Muscle layer of colon (tissue), 2 donors: ENCODE measurements around the gene MAN1A2.

Experiments
- H3K27ac ChIP-seq: one replicate; pipeline ENCODE4 v1.7.0; 2013; ENCODE audit warnings: low read depth, mild to moderate bottlenecking, low read length, moderate library complexity
- H3K27me3 ChIP-seq, 2 donors: one replicate each; pipeline ENCODE4 v1.7.0; 2013; ENCODE audit warnings: low read length in 2 of 2, mild to moderate bottlenecking in 2 of 2; ENCODE audit not compliant: insufficient read depth in 2 of 2, control insufficient read depth in 1 of 2
- H3K36me3 ChIP-seq: one replicate; pipeline ENCODE4 v1.7.0; 2013; ENCODE audit warnings: mild to moderate bottlenecking, low read length; ENCODE audit not compliant: insufficient read depth
- H3K4me1 ChIP-seq: one replicate; pipeline ENCODE4 v1.7.0; 2013; ENCODE audit warnings: mild to moderate bottlenecking, low read length; ENCODE audit not compliant: insufficient read depth
- H3K4me3 ChIP-seq, 2 donors: one replicate each; pipeline ENCODE4 v1.7.0; 2013; ENCODE audit warnings: low read length in 2 of 2, low read depth in 1 of 2, mild to moderate bottlenecking in 1 of 2, moderate library complexity in 1 of 2
- H3K9ac ChIP-seq: one replicate; pipeline ENCODE4 v1.7.0; 2013; ENCODE audit warnings: low read length
- H3K9me3 ChIP-seq: one replicate; pipeline ENCODE4 v1.7.0; 2013; ENCODE audit warnings: mild to moderate bottlenecking, low read length
- donor health status: abdominal sarcoma.
- donor health status: Adenocarcinoma of cecum.

MAN1A2 gene

GRCh38 chr1:117364240-117364639, 3.0 kb upstream of the MAN1A2 start:
- peaks cover 18% of the 10 kb centered on the region for H3K4me1 ChIP-seq
- no peaks in the 10 kb centered on the region for H3K9me3 ChIP-seq
- H3K9ac ChIP-seq: no peak overlapping the region
- H3K36me3 ChIP-seq: no peaks in the 10 kb centered on the region
- no peak overlapping the region for H3K4me3 ChIP-seq
- no peaks in the 10 kb centered on the region for H3K27me3 ChIP-seq
- H3K27ac ChIP-seq: no peak overlapping the region

DNA sequence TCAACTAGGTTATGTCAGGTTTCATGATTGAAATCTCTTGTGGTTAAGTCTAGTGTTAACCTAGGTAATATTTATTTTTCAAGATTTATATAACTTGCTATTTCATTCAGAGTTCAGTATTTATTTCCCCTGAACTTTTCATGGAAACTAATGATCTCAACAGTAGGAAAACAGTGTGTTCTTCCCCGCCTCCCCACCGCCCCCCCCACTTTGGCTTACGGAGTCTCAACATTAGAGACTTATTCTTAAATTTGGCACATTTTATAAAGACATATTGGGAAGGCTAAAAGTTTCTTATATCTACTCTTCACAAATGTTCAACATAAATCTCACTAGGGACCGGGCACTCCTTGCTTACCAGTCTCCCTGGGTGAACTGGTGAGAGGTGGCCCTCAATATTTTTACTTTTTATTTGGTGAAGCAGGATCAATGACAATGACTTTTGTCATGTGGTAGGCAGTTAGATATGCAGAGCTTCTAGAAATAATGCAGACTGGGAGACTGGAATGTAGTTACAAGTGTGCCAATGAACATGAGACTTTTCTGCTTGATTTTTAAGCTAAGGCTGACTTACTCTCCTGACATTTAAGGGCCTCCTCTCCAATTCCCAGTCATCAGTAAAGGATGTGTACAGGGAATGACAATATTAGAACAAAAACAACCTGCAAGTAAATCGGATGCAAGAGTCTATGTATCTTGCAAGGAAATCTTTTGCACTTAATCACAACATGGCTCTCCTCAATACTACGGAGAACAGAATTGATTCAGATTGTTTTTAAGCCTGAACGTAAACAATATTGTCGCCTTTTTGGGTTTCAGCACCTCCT, 1.7 kb upstream of the MAN1A2 start:
- peak overlapping the region; percentile 76 to 95 for H3K4me3 ChIP-seq
- H3K4me1 ChIP-seq: peaks cover 31% of the 10 kb centered on the region
- H3K9me3 ChIP-seq: no peaks in the 10 kb centered on the region

GRCh38 chr1:117366177-117367045, 838 bp upstream of the MAN1A2 start:
- Histone ChIP-seq H3K36me3 (no peaks in the 10 kb centered on the region), H3K9ac (peak overlapping the region; percentile 77), H3K27ac (peak overlapping the region; percentile 97), H3K4me3 (peak overlapping the region; percentile 76 to 95), H3K9me3 (no peaks in the 10 kb centered on the region), H3K27me3 (no peaks in the 10 kb centered on the region), H3K4me1 (peaks cover 32% of the 10 kb centered on the region)

More for the DNA sequence above, 1.7 kb upstream of the MAN1A2 start:
- no peaks in the 10 kb centered on the region for H3K36me3 ChIP-seq
- H3K27me3 ChIP-seq: no peaks in the 10 kb centered on the region
- H3K27ac ChIP-seq: peak overlapping the region; percentile 97
- peak overlapping the region; percentile 77 for H3K9ac ChIP-seq

DNA sequence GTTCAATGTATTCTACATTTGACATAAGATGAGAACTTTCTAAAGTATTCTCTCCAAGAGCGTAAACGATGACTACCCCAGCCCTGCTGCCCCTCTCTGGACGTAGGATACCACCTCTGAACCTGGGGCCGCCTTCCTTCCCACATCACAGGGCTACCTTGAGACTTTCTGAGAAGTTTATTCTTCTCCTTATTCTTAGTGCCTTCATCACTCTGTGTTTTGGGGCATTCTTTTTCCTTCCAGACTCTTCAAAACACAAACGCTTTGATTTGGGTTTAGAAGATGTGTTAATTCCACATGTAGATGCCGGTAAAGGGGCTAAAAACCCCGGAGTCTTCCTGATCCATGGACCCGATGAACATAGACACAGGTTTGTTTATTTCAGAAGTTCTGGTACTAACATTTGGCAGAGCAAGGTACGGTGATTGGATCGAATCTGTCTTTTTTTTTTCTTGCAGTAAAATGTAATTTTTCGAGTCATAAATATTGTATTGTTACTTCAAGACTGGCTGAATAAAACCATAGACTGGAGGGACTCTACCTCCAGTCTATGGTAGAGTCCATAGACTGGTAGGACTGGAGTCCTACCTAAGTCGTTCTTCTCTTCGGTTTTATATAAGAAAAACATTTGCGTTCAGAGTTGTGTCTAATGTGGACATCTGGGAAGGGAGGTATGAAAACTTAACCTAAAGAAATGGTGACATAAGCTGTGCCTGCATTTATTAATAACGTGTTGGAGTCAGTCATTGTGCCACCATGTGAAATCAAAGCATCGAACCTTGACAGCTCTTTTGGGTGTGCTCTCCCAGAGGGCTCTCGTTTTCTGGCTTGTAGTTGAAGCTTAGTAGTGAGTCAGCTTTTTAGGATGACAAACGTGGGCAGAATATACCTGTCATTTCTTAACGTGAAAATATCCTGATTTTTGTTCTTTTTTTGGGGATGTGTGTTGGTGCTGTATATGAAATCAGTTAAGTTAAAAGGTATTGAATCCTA, 1.2 kb downstream of the MAN1A2 start:
- Histone ChIP-seq H3K27ac (peak overlapping the region; percentile 97), H3K9me3 (no peaks in the 10 kb centered on the region), H3K4me3 (peak overlapping the region; percentile 76 to 95), H3K27me3 (no peaks in the 10 kb centered on the region), H3K4me1 (peaks cover 32% of the 10 kb centered on the region), H3K9ac (peak overlapping the region; percentile 92), H3K36me3 (no peaks in the 10 kb centered on the region)

DNA sequence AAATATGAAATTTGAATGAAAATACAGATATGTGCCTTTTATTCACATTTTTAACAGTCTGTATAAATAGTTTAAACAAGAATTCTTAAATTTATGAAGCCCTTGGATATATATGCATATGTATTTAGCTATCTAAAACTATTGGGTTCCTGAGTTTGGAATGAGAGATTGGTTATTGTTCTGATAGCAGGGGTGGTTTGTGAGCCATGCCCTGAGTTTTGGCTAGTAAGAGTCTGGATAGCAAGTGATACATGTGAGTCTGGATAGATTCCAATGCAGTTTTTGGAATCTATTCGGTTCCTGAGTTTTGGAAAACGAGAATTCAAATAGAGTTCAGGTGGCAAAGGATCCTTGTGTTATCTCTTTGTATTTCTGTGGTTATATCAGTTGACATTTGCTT, 2.8 kb downstream of the MAN1A2 start:
- Histone ChIP-seq H3K9me3 (no peaks in the 10 kb centered on the region), H3K4me1 (peaks cover 36% of the 10 kb centered on the region), H3K27me3 (no peaks in the 10 kb centered on the region), H3K27ac (no peak overlapping the region), H3K36me3 (no peaks in the 10 kb centered on the region), H3K4me3 (peak overlapping the region; percentile 28 to 55), H3K9ac (no peak overlapping the region)

GRCh38 chr1:117370509-117370908, 3.3 kb downstream of the MAN1A2 start:
- Histone ChIP-seq H3K27me3 (no peaks in the 10 kb centered on the region), H3K9ac (no peak overlapping the region), H3K4me3 (peak overlapping the region in 1 of 2 donors; percentile 55)

DNA sequence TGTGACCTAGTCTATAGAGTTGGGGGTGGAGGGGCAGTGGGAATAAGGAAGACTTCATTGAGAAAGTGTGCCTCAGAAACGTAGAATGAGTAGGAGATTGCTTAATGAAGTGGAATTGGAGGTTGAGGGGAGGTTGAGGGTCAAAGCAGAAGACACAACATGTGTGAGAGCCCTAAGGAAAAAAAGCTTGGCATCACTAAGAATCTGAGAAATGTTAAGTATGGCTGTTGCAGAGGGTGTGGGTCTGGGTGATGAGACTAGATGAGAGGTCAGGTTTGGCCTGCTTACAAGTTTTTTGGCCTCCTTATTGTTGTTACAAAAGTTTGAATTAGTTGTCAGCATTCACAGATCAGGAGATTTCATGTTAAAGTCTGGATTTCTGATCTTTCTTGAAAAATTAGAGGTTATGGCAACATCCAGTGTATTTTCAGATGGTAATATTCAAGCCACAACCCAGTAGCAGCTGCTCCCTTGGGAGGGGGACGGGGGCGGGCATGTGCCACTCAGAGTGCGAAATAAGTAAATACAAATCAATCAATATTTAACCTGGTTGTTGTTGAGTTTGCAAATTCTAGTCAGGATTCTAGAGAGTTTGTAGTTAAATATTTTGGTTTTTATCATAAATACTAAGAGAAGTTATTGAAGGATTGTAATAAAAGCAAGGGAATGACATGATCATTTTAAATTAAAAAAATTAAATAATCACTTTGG, 4.3 kb downstream of the MAN1A2 start:
- H3K9ac ChIP-seq: no peak overlapping the region

More at GRCh38 chr1:117370509-117370908, 3.3 kb downstream of the MAN1A2 start:
- H3K4me1 ChIP-seq: peaks cover 31% of the 10 kb centered on the region
- no peak overlapping the region for H3K27ac ChIP-seq
- H3K36me3 ChIP-seq: no peaks in the 10 kb centered on the region
- H3K9me3 ChIP-seq: no peaks in the 10 kb centered on the region

GRCh38 chr1:117372863-117373412, 5.7 kb downstream of the MAN1A2 start:
- Histone ChIP-seq H3K4me3 (no peak overlapping the region), H3K9me3 (no peaks in the 10 kb centered on the region)

More for the DNA sequence above, 4.3 kb downstream of the MAN1A2 start:
- Histone ChIP-seq H3K36me3 (no peaks in the 10 kb centered on the region), H3K4me3 (no peak overlapping the region), H3K9me3 (no peaks in the 10 kb centered on the region), H3K4me1 (peaks cover 26% of the 10 kb centered on the region), H3K27me3 (no peaks in the 10 kb centered on the region), H3K27ac (no peak overlapping the region)

GRCh38 chr1:117373932-117374331, 6.7 kb downstream of the MAN1A2 start:
- Histone ChIP-seq H3K4me3 (no peak overlapping the region), H3K4me1 (peaks cover 22% of the 10 kb centered on the region), H3K9ac (no peak overlapping the region), H3K27me3 (no peaks in the 10 kb centered on the region), H3K36me3 (no peaks in the 10 kb centered on the region), H3K27ac (no peak overlapping the region), H3K9me3 (no peaks in the 10 kb centered on the region)

More at GRCh38 chr1:117372863-117373412, 5.7 kb downstream of the MAN1A2 start:
- Histone ChIP-seq H3K9ac (no peak overlapping the region), H3K4me1 (peaks cover 26% of the 10 kb centered on the region), H3K27ac (no peak overlapping the region), H3K27me3 (no peaks in the 10 kb centered on the region), H3K36me3 (no peaks in the 10 kb centered on the region)

DNA sequence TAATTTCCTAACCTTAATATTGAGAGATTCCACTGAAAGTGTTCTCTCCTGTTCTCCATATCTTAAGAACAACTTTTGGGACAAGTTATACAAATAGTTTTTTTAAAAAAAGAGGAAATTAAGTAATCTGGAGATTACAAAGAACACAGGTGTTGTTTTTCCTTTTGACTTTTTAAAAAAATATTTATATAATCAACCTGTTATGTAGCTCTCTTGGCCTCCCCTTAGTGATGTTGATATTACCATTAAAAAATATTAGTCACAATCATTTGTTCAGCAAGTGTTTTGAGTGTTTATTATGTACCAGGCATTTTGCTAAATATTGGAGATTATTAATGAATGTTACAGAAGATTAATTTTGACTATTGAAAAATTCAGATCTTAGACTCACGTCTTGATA, 8.1 kb downstream of the MAN1A2 start:
- Histone ChIP-seq H3K27me3 (no peaks in the 10 kb centered on the region), H3K36me3 (no peaks in the 10 kb centered on the region), H3K9ac (no peak overlapping the region), H3K4me3 (no peak overlapping the region), H3K4me1 (peaks cover 9% of the 10 kb centered on the region), H3K27ac (no peak overlapping the region), H3K9me3 (no peaks in the 10 kb centered on the region)
